ENCODE results near the gene IL1RN. TPM values are rescaled to one million over a fixed set of nuclear protein-coding genes. Genes with fewer than 3 reads are reported as not detected.

The IL1RN gene
- total and polyA plus RNA-seq, 2 of the 13 experiments (the other 11 are each of a cell fraction or from before 2014, with no cell fraction given): 21.2 to 101 TPM

- Histone ChIP-seq H3K79me2 (ENCODE audit: insufficient read depth, low read length) (no peaks in the 10 kb centered on the region), H3K36me3 (replicated peaks in 1 of 2; ENCODE audit: control insufficient read depth in 1 of 2, insufficient read depth in 2 of 2, low read length in 2 of 2) (no peaks in the 10 kb centered on the region), H3K4me3 (replicated peaks in 1 of 3; ENCODE audit: insufficient read depth in 1 of 3, low read depth in 2 of 3, low read length in 3 of 3) (no peak overlapping the region), H3K4me1 (ENCODE audit: insufficient read depth, low read length) (no peaks in the 10 kb centered on the region), H3K9me3 (ENCODE audit: low read length) (no peaks in the 10 kb centered on the region), H2AFZ (ENCODE audit: low read length) (no peak overlapping the region), H3K9ac (ENCODE audit: insufficient read depth, low read depth, low read length) (no peak overlapping the region), H3K4me2 (ENCODE audit: low read depth, low read length) (no peak overlapping the region), H3K27ac (ENCODE audit: extremely low read length, insufficient read depth, low read length) (no peak overlapping the region), H3K27me3 (ENCODE audit: control insufficient read depth in 1 of 2, insufficient read depth in 2 of 2, low read length in 2 of 2) (peaks cover 0 to 16% of the 10 kb centered on the region in 2 experiments; a peak in 3 of 5 replicates), H4K20me1 (ENCODE audit: insufficient read depth, low read length) (no peaks in the 10 kb centered on the region)
- intact Hi-C loops (cut with micrococcal nuclease; ENCODE audit: unreplicated experiment): no loop called here
- POLR2A ChIA-PET: interaction anchor here (1.1 kb wide), 1 partner anchor 29 kb away, joined by 4 read pairs; the partner anchor contains the start of gene IL1RN
- DNase-seq (ENCODE audit: low spot score): no peak
- BruUV-seq (replicated peaks): no TSS peak
- CTCF ChIA-PET (ENCODE audit: low intra/inter-chr PET ratio, low total read pairs): no interaction called here
- 38% methylated on average over 4 of the region's 4 CpGs for WGBS (ENCODE audit: low lambda C conversion rate)
- no peak for FAIRE-seq
- no peak for ATAC-seq
- in situ Hi-C loops (cut with HindIII; ENCODE audit: extremely low pct_ligation_motif_present, low pct_unique_long_range_greater_than_20kb): no loop called here
- TF ChIP-seq ZBTB21 (CRISPR knock-in tag; IDR thresholded peaks at IDR 0.05): no peak
- no peak for TF ChIP-seq BATF2 (CRISPR knock-in tag; IDR thresholded peaks at IDR 0.05)
- no peak for TF ChIP-seq BRF2 (CRISPR knock-in tag; IDR thresholded peaks at IDR 0.05)
- TF ChIP-seq TOPORS (CRISPR knock-in tag; IDR thresholded peaks at IDR 0.05): no peak
- TF ChIP-seq ATF1 (CRISPR knock-in tag; IDR thresholded peaks at IDR 0.05): no peak
- TF ChIP-seq ZNF512B (CRISPR knock-in tag; IDR thresholded peaks at IDR 0.05; ENCODE audit: borderline replicate concordance): no peak
- no peak for TF ChIP-seq ZNF24 (IDR thresholded peaks at IDR 0.05)
- no peak for TF ChIP-seq MAFF (IDR thresholded peaks at IDR 0.05; ENCODE audit: low read depth, low read length)
- no peak for TF ChIP-seq FOXO1 (CRISPR knock-in tag; IDR thresholded peaks at IDR 0.05)
- TF ChIP-seq MYNN (CRISPR knock-in tag; IDR thresholded peaks at IDR 0.05; ENCODE audit: low read depth): no peak
- no peak for TF ChIP-seq SAP130 (CRISPR knock-in tag; IDR thresholded peaks at IDR 0.05; ENCODE audit: low read depth)
- TF ChIP-seq ZBTB26 (CRISPR knock-in tag; IDR thresholded peaks at IDR 0.05; ENCODE audit: borderline replicate concordance): no peak
- TF ChIP-seq ARID4A (CRISPR knock-in tag; IDR thresholded peaks at IDR 0.05; ENCODE audit: borderline replicate concordance): no peak
- TF ChIP-seq MEIS1 (CRISPR knock-in tag; IDR thresholded peaks at IDR 0.05; ENCODE audit: borderline replicate concordance): no peak
- no peak for TF ChIP-seq TEAD3 (CRISPR knock-in tag; optimal IDR thresholded peaks at IDR 0.05; ENCODE audit: borderline replicate concordance)
- TF ChIP-seq ZNF652 (CRISPR knock-in tag; IDR thresholded peaks at IDR 0.05; ENCODE audit: borderline replicate concordance, low read depth): no peak
These were observed 29.4 kb upstream of the IL1RN start for GRCh38 chr2:113098041-113098440.
